HepG2 (cell line): ENCODE data around the gene PGPEP1. TPM values are rescaled to one million over a fixed set of nuclear protein-coding genes. Genes with fewer than 3 reads are reported as not detected.

ENCODE experiments used
- ATAC-seq: fragments of 200-7000 bp; cut with Tn5 transposase; 3 replicates; pipeline ENCODE4 v1.9.1; 2020; ENCODE audit warnings: mild to moderate bottlenecking, moderate library complexity
- BruUV-seq: library from RNA; stranded (reverse); fragments of 400-500 nt; replicated peaks from 2 replicates; lab custom pipeline; 2021; lab: Mats Ljungman, UMichigan
- CTCF ChIA-PET: fragments of 300-600 bp; formaldehyde crosslinking; extraction: SDS; loops from one replicate; lab custom pipeline; 2021; ENCODE audit warnings: low total read pairs, inconsistent platforms, low intra/inter-chr PET ratio; lab: Yijun Ruan, JAX
- POLR2A ChIA-PET: fragments of 350-600 bp; sonication (Branson Sonifier 250); formaldehyde crosslinking; loops from one replicate; lab custom pipeline; 2020; ENCODE audit warnings: antibody characterized with exemption, inconsistent platforms; lab: Yijun Ruan, JAX
- DNase-seq: peaks from one replicate; pipeline ENCODE4 v3.0.0-alpha.2; 2015; ENCODE audit warnings: low spot score
- FAIRE-seq: peaks from 3 replicates; lab custom pipeline; 2011; peaks lifted over from hg19 to GRCh38; lab: Jason Lieb, UNC
- H2AFZ ChIP-seq: one replicate; pipeline ENCODE4 v1.6.1; 2011; ENCODE audit warnings: low read length, inconsistent platforms
- H3K27ac ChIP-seq: fragments of 300-600 bp; 3 replicates; pipeline ENCODE4 v1.8.0; 2011; ENCODE audit warnings: mixed run types, mild to moderate bottlenecking, mixed read lengths, low read length, inconsistent platforms; ENCODE audit not compliant: insufficient read depth; ENCODE audit errors: extremely low read length
- H3K27me3 ChIP-seq, 2 experiments: fragments of 200-600 bp in 1 of 2; 2 replicates in 1 of 2; 3 replicates in 1 of 2; pipeline versions ENCODE4 v1.6.0 to v1.8.0; 2011; ENCODE audit warnings: low read length in 2 of 2, mild to moderate bottlenecking in 2 of 2, moderate library complexity in 2 of 2, inconsistent platforms in 1 of 2; ENCODE audit not compliant: insufficient read depth in 2 of 2, control insufficient read depth in 1 of 2
- H3K36me3 ChIP-seq, 2 experiments: fragments of 200-600 bp in 1 of 2; replicated peaks in 1 of 2; 2 replicates in 1 of 2; 3 replicates in 1 of 2; pipeline versions ENCODE4 v1.5.1 to v1.8.0; 2011; ENCODE audit warnings: low read length in 2 of 2, inconsistent platforms in 1 of 2; ENCODE audit not compliant: insufficient read depth in 2 of 2, control insufficient read depth in 1 of 2
- H3K4me1 ChIP-seq: 2 replicates; pipeline ENCODE4 v1.5.1; 2012; ENCODE audit warnings: low read length, inconsistent platforms; ENCODE audit not compliant: insufficient read depth
- H3K4me2 ChIP-seq: 2 replicates; pipeline ENCODE4 v1.6.0; 2011; ENCODE audit warnings: low read depth, low read length, inconsistent platforms
- H3K4me3 ChIP-seq, 3 experiments: fragments of 200-600 bp in 1 of 3; sonication (generic), shearing (Covaris generic) in 1 of 3; replicated peaks in 1 of 3; 2 replicates each; pipeline ENCODE4 v1.5.1; 2011 to 2016; ENCODE audit warnings: low read length in 3 of 3, inconsistent platforms in 2 of 3, low read depth in 2 of 3, mild to moderate bottlenecking in 2 of 3, control low read depth in 1 of 3, mixed read lengths in 1 of 3; ENCODE audit not compliant: insufficient read depth in 1 of 3
- H3K79me2 ChIP-seq: one replicate; pipeline ENCODE4 v1.6.1; 2011; ENCODE audit warnings: low read length, inconsistent platforms; ENCODE audit not compliant: insufficient read depth
- H3K9ac ChIP-seq: 2 replicates; pipeline ENCODE4 v1.6.0; 2011; ENCODE audit warnings: mild to moderate bottlenecking, low read depth, low read length, inconsistent platforms; ENCODE audit not compliant: insufficient read depth
- H3K9me3 ChIP-seq: 2 replicates; pipeline ENCODE4 v1.5.1; 2012; ENCODE audit warnings: mild to moderate bottlenecking, low read length
- H4K20me1 ChIP-seq: 2 replicates; pipeline ENCODE4 v1.6.0; 2011; ENCODE audit warnings: inconsistent platforms, mild to moderate bottlenecking, low read length, moderate library complexity; ENCODE audit not compliant: insufficient read depth
- EEA1 ChIP-seq: sonication (generic); formaldehyde crosslinking; IDR thresholded peaks from 2 replicates; pipeline ENCODE4 v1.5.1; 2020; ENCODE audit warnings: mild to moderate bottlenecking, missing genetic modification reagents, borderline replicate concordance
- FOSL2 ChIP-seq: sonication (generic); formaldehyde crosslinking; IDR thresholded peaks from 2 replicates; pipeline ENCODE4 v1.4.0; 2020; ENCODE audit warnings: missing genetic modification reagents
- TRIM24 ChIP-seq: sonication (generic); formaldehyde crosslinking; IDR thresholded peaks from 2 replicates; pipeline ENCODE4 v1.8.0; 2022; ENCODE audit warnings: mild to moderate bottlenecking, missing genetic modification reagents
- ZNF232 ChIP-seq: sonication (generic); formaldehyde crosslinking; IDR thresholded peaks from 2 replicates; pipeline ENCODE4 v1.4.0; 2020; ENCODE audit warnings: missing genetic modification reagents, borderline replicate concordance
- ZNF263 ChIP-seq: sonication (generic); formaldehyde crosslinking; IDR thresholded peaks from 2 replicates; pipeline ENCODE4 v1.4.0; 2020; ENCODE audit warnings: missing genetic modification reagents
- ZNF615 ChIP-seq: sonication (generic); formaldehyde crosslinking; IDR thresholded peaks from 2 replicates; pipeline ENCODE4 v1.5.0; 2020; ENCODE audit warnings: mild to moderate bottlenecking, missing genetic modification reagents, borderline replicate concordance
- ZNF790 ChIP-seq: sonication (generic); formaldehyde crosslinking; IDR thresholded peaks from 2 replicates; pipeline ENCODE4 v1.8.0; 2022; ENCODE audit warnings: missing genetic modification reagents, mild to moderate bottlenecking, borderline replicate concordance
- ZNF841 ChIP-seq: sonication (generic); formaldehyde crosslinking; IDR thresholded peaks from 2 replicates; pipeline ENCODE4 v1.8.1; 2023; ENCODE audit warnings: missing genetic modification reagents, borderline replicate concordance
- WGBS: methylation state at CpG from one replicate; pipeline ENCODE4 v1.1.6; 2017; ENCODE audit warnings: low lambda C conversion rate; 5-methylcytosine and 5-hydroxymethylcytosine counted together
- in situ Hi-C: cut with HindIII; loops from 2 replicates; pipeline ENCODE4 v1.10.0; 2017; ENCODE audit warnings: low pct_unique_long_range_greater_than_20kb; ENCODE audit not compliant: extremely low pct_ligation_motif_present
- intact Hi-C: fragments of 100-400 bp; cut with micrococcal nuclease; formaldehyde crosslinking; loops from one replicate; pipeline ENCODE4 v1.10.0; 2022; ENCODE audit not compliant: unreplicated experiment
- polyA plus RNA-seq, 8 experiments: library from polyadenylated mRNA; depleted of rRNA in 3 of 8; stranded (reverse) in 7 of 8; unstranded in 1 of 8; fragments of >200 nt; fragmentation: Illumina TruSeq in 4 of 8; extraction: Trizol in 4 of 8; gene quantifications; 2 replicates each; pipeline versions ENCODE4 v1.2.1 to v1.2.3, GENCODE V29; 2011 to 2016; ENCODE audit warnings: low read depth in 4 of 8, missing spikeins in 1 of 8, mixed read lengths in 1 of 8; ENCODE audit not compliant: insufficient read depth in 1 of 8
- total RNA-seq, 5 experiments: library from RNA; depleted of rRNA; stranded (reverse); fragments of >200 nt; fragmentation: Illumina TruSeq; extraction: Trizol; gene quantifications; 2 replicates each; pipeline ENCODE4 v1.2.3, GENCODE V29; 2016; ENCODE audit warnings: low read depth in 1 of 5
- TF ChIP-seq, protein P1 (sequence below): sonication (generic); formaldehyde crosslinking; IDR thresholded peaks from 2 replicates; pipeline ENCODE4 v1.5.1; 2020; ENCODE audit warnings: mild to moderate bottlenecking, missing genetic modification reagents, moderate library complexity
- TF ChIP-seq, protein P2 (sequence below): sonication (generic); formaldehyde crosslinking; IDR thresholded peaks from 2 replicates; pipeline ENCODE4 v1.5.0; 2020; ENCODE audit warnings: missing genetic modification reagents

Gene PGPEP1
- total and polyA plus RNA-seq, 2 of the 13 experiments (the other 11 are each of a cell fraction or from before 2014, with no cell fraction given), result 53.1 to 56.6 TPM

DNA sequence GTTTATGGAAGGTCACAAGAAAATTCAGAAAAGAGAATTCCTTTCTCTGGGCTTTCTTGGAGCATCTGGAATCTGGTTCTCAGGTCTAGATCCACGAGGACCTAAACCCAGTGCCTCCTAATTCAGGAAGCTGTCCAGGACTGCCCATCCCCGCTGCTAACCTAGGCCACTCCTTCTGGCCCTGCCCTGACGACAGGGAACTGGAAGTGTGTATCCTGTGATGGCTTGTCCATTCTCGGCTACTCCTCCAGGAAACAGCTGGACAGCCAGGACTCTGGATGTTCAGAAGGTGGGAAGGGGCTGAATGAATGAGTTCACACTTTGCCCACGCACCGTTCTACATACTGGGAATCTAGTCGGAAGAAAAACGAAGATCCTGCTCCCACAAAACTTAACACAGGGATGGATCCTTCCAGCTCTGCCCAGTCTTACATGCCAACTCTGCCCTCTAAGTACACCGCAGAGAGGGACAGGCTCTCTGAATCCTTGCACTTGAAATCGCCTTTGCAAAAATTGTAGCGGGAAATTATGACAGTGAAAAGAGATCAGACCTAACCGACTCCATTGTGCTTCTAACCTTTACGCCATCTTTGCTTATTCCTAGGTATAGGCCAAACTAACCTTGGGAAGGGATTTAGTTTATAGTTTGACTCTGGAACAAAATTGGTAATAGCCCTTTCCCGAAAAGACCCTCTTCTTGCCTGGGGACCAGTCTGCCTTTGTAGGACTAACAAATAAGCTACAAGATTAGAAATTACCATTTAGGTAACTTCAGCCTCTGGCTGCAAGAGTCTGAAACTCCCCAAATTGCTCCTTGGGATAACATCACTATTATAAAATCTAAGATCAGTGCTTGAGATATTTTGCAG lies 19.3 kb upstream of the PGPEP1 start:
- BruUV-seq, result no TSS peak
- WGBS, result 91% methylated on average over 12 of the region's 14 CpGs
- no peak overlapping the region for H2AFZ ChIP-seq
- peak; percentile 30 for FAIRE-seq
- ChIA-PET CTCF (interaction anchor here (3.5 kb wide), 1 partner anchor 43 kb away, joined by 50 read pairs; no protein-coding TSS in a partner anchor), POLR2A (interaction anchor here (0.7 to 11.4 kb wide), 7 partner anchors 8 to 60 kb away, joined by 3 to 278 read pairs (median 9); partner anchors contain the start of genes IQCN and JUND)
- H3K9me3 ChIP-seq, result no peaks in the 10 kb centered on the region
- no peaks in the 10 kb centered on the region for H3K27me3 ChIP-seq
- in situ Hi-C loops (loop anchor here (5.0 kb wide), 1 partner anchor 44 kb away; no protein-coding TSS in a partner anchor), intact Hi-C loops (loop anchor here (5.0 kb wide), 1 partner anchor 119 kb away; the partner anchor contains the start of gene RAB3A)
- H3K36me3 ChIP-seq, result no peaks in the 10 kb centered on the region
- ATAC-seq, result no peak
- H3K4me2 ChIP-seq, result peak overlapping the region; percentile 81
- peak overlapping the region; percentile 92 for H3K27ac ChIP-seq
- peak overlapping the region in 1 of 3 experiments; percentile 80; a peak in 1 of 6 replicates for H3K4me3 ChIP-seq
- no peaks in the 10 kb centered on the region for H4K20me1 ChIP-seq
- DNase-seq, result no peak
- peaks cover 23% of the 10 kb centered on the region for H3K79me2 ChIP-seq
- TF ChIP-seq ZNF232 (CRISPR knock-in tag) (no peak), ZNF790 (CRISPR knock-in tag) (0 out of 2 replicates have a peak, but pooled peaks have one; percentile 28)
- H3K9ac ChIP-seq, result peak overlapping the region; percentile 90
- H3K4me1 ChIP-seq, result peaks cover 83% of the 10 kb centered on the region

DNA sequence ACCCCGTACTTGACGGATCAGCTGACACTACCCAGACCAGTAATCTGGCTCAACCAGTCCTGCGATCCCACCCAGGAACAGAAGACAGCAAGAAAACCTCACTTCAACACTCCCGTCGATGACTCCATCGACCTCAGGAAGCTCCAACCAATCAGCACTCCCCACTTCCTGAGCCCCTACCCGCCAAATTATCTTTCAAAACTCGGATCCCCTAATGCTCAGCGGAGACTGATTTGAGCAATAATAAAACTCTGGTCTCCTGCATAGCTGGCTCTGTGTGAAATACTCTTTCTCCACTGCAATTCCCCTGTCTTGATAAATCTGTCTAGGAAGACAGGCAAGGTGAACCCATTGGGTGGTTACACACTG lies 18.7 kb upstream of the PGPEP1 start:
- ChIA-PET POLR2A (interaction anchor here (1.2 to 11.4 kb wide), 12 partner anchors 9 to 167 kb away, joined by 3 to 278 read pairs (median 8); partner anchors contain the start of genes GDF15, IQCN and JUND), CTCF (interaction anchor here (3.5 kb wide), 1 partner anchor 43 kb away, joined by 50 read pairs; no protein-coding TSS in a partner anchor)
- no peak for ATAC-seq
- Histone ChIP-seq H3K79me2 (peaks cover 21% of the 10 kb centered on the region), H3K4me2 (peak overlapping the region; percentile 81), H3K36me3 (no peaks in the 10 kb centered on the region), H3K9me3 (no peaks in the 10 kb centered on the region), H3K9ac (peak overlapping the region; percentile 90), H4K20me1 (no peaks in the 10 kb centered on the region), H3K4me3 (peak overlapping the region; percentile 69 to 80 (median 72)), H2AFZ (no peak overlapping the region), H3K27me3 (no peaks in the 10 kb centered on the region), H3K4me1 (peaks cover 77% of the 10 kb centered on the region), H3K27ac (peak overlapping the region; percentile 84)
- 60% methylated on average over 9 of the region's 9 CpGs for WGBS
- no TSS peak for BruUV-seq
- DNase-seq, result no peak
- FAIRE-seq, result peak; percentile 34
- in situ Hi-C loops (loop anchor here (5.0 kb wide), 1 partner anchor 44 kb away; no protein-coding TSS in a partner anchor), intact Hi-C loops (loop anchor here (5.0 kb wide), 1 partner anchor 119 kb away; the partner anchor contains the start of gene RAB3A)
- TF ChIP-seq ZNF615 (CRISPR knock-in tag), result no peak
- peak; percentile 2; the same call in 1 of the 2 replicates for TF ChIP-seq FOSL2 (CRISPR knock-in tag)
- TF ChIP-seq ZNF263 (CRISPR knock-in tag), result no peak
- no peak for TF ChIP-seq TRIM24
- no peak for TF ChIP-seq EEA1 (CRISPR knock-in tag)
- TF ChIP-seq, protein P1, sequence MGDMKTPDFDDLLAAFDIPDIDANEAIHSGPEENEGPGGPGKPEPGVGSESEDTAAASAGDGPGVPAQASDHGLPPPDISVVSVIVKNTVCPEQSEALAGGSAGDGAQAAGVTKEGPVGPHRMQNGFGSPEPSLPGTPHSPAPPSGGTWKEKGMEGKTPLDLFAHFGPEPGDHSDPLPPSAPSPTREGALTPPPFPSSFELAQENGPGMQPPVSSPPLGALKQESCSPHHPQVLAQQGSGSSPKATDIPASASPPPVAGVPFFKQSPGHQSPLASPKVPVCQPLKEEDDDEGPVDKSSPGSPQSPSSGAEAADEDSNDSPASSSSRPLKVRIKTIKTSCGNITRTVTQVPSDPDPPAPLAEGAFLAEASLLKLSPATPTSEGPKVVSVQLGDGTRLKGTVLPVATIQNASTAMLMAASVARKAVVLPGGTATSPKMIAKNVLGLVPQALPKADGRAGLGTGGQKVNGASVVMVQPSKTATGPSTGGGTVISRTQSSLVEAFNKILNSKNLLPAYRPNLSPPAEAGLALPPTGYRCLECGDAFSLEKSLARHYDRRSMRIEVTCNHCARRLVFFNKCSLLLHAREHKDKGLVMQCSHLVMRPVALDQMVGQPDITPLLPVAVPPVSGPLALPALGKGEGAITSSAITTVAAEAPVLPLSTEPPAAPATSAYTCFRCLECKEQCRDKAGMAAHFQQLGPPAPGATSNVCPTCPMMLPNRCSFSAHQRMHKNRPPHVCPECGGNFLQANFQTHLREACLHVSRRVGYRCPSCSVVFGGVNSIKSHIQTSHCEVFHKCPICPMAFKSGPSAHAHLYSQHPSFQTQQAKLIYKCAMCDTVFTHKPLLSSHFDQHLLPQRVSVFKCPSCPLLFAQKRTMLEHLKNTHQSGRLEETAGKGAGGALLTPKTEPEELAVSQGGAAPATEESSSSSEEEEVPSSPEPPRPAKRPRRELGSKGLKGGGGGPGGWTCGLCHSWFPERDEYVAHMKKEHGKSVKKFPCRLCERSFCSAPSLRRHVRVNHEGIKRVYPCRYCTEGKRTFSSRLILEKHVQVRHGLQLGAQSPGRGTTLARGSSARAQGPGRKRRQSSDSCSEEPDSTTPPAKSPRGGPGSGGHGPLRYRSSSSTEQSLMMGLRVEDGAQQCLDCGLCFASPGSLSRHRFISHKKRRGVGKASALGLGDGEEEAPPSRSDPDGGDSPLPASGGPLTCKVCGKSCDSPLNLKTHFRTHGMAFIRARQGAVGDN (CRISPR knock-in tag), result no peak
- TF ChIP-seq ZNF841 (CRISPR knock-in tag), result no peak
- TF ChIP-seq, protein P2, sequence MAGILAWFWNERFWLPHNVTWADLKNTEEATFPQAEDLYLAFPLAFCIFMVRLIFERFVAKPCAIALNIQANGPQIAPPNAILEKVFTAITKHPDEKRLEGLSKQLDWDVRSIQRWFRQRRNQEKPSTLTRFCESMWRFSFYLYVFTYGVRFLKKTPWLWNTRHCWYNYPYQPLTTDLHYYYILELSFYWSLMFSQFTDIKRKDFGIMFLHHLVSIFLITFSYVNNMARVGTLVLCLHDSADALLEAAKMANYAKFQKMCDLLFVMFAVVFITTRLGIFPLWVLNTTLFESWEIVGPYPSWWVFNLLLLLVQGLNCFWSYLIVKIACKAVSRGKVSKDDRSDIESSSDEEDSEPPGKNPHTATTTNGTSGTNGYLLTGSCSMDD (CRISPR knock-in tag), result no peak
